WTC11 (cell line): ENCODE data around the gene ATP6AP1. TPM values are rescaled to one million over a fixed set of nuclear protein-coding genes. Genes with fewer than 3 reads are reported as not detected.

ENCODE experiments used
- ATAC-seq: fragments of 200-7000 bp; cut with Tn5 transposase; 2 replicates; pipeline ENCODE4 v1.10.0; 2021; ENCODE audit warnings: mild to moderate bottlenecking, moderate library complexity
- CTCF ChIA-PET: fragments of 300-600 bp; sonication (Branson Sonifier 250); formaldehyde crosslinking; loops from one replicate; lab custom pipeline; 2021; ENCODE audit warnings: antibody characterized with exemption; lab: Charles Lee
- POLR2A ChIA-PET: fragments of 350-600 bp; sonication (Branson Sonifier 250); formaldehyde crosslinking; loops from one replicate; lab custom pipeline; 2021; ENCODE audit warnings: antibody characterized with exemption; lab: Charles Lee
- DNase-seq: peaks from one replicate; pipeline ENCODE4 v3.0.0; 2021; ENCODE audit warnings: low spot score
- H3K27ac Mint-ChIP-seq: 2 replicates; pipeline ENCODE4 v1.8.0; 2021; ENCODE audit warnings: mixed read lengths
- H3K27me3 Mint-ChIP-seq: 2 replicates; pipeline ENCODE4 v1.8.0; 2021; ENCODE audit warnings: low read depth, mild to moderate bottlenecking, moderate library complexity, mixed read lengths
- H3K36me3 Mint-ChIP-seq: 2 replicates; pipeline ENCODE4 v1.8.0; 2021; ENCODE audit warnings: mixed read lengths
- H3K4me1 Mint-ChIP-seq: 2 replicates; pipeline ENCODE4 v1.8.0; 2022; ENCODE audit warnings: mixed read lengths
- H3K4me3 Mint-ChIP-seq: 2 replicates; pipeline ENCODE4 v1.8.0; 2021; ENCODE audit warnings: mild to moderate bottlenecking, moderate library complexity, mixed read lengths
- H3K9me3 Mint-ChIP-seq: 2 replicates; pipeline ENCODE4 v1.8.0; 2021; ENCODE audit warnings: mixed read lengths
- ATF2 ChIP-seq: sonication (generic); formaldehyde crosslinking; IDR thresholded peaks from 2 replicates; pipeline ENCODE4 v1.8.1; 2022; ENCODE audit warnings: low read depth, missing genetic modification reagents, borderline replicate concordance
- CBFB ChIP-seq: sonication (generic); formaldehyde crosslinking; IDR thresholded peaks from 2 replicates; pipeline ENCODE4 v1.8.1; 2022; ENCODE audit warnings: mild to moderate bottlenecking, low read depth, missing genetic modification reagents
- FOXP1 ChIP-seq: sonication (generic); formaldehyde crosslinking; IDR thresholded peaks from 2 replicates; pipeline ENCODE4 v1.8.0; 2022; ENCODE audit warnings: missing genetic modification reagents, mild to moderate bottlenecking, moderate library complexity, borderline replicate concordance
- HMGA2 ChIP-seq: fragments of 250-450 bp; sonication (Bioruptor Pico); IDR thresholded peaks from 2 replicates; pipeline ENCODE4 v1.4.0; 2021; ENCODE audit warnings: mild to moderate bottlenecking, moderate library complexity
- IRF2 ChIP-seq: sonication (generic); formaldehyde crosslinking; IDR thresholded peaks from 2 replicates; pipeline ENCODE4 v1.8.0; 2022; ENCODE audit warnings: low read depth, missing genetic modification reagents, borderline replicate concordance
- JAZF1 ChIP-seq: fragments of 250-450 bp; sonication (Bioruptor Pico); IDR thresholded peaks from 2 replicates; pipeline ENCODE4 v1.9.0; 2021; ENCODE audit warnings: moderate library complexity, mild to moderate bottlenecking, inconsistent platforms
- KAT7 ChIP-seq: sonication (generic); formaldehyde crosslinking; IDR thresholded peaks from 2 replicates; pipeline ENCODE4 v1.8.1; 2023; ENCODE audit warnings: missing genetic modification reagents, mild to moderate bottlenecking, borderline replicate concordance
- MLX ChIP-seq: sonication (generic); formaldehyde crosslinking; IDR thresholded peaks from 2 replicates; pipeline ENCODE4 v1.8.1; 2023; ENCODE audit warnings: mild to moderate bottlenecking, missing genetic modification reagents, moderate library complexity
- NR1H2 ChIP-seq: sonication (generic); formaldehyde crosslinking; IDR thresholded peaks from 2 replicates; pipeline ENCODE4 v1.9.0; 2021; ENCODE audit warnings: mild to moderate bottlenecking, moderate library complexity, missing genetic modification reagents
- OVOL2 ChIP-seq: fragments of 250-450 bp; sonication (Bioruptor Pico); IDR thresholded peaks from 2 replicates; pipeline ENCODE4 v1.9.0; 2021; ENCODE audit warnings: mild to moderate bottlenecking, borderline replicate concordance
- TEAD4 ChIP-seq: sonication (generic); formaldehyde crosslinking; IDR thresholded peaks from 2 replicates; pipeline ENCODE4 v1.8.0; 2022; ENCODE audit warnings: mild to moderate bottlenecking, missing genetic modification reagents
- ZBTB43 ChIP-seq: sonication (generic); formaldehyde crosslinking; IDR thresholded peaks from 2 replicates; pipeline ENCODE4 v1.8.1; 2023; ENCODE audit warnings: mild to moderate bottlenecking, missing genetic modification reagents
- ZNF423 ChIP-seq: fragments of 250-450 bp; sonication (Bioruptor Pico); IDR thresholded peaks from 2 replicates; pipeline ENCODE4 v2.1.2; 2022; ENCODE audit warnings: mild to moderate bottlenecking, moderate library complexity
- ZNF512 ChIP-seq: sonication (generic); formaldehyde crosslinking; IDR thresholded peaks from 2 replicates; pipeline ENCODE4 v1.8.1; 2022; ENCODE audit warnings: missing genetic modification reagents, borderline replicate concordance
- ZNF532 ChIP-seq: fragments of 250-450 bp; sonication (Bioruptor Pico); IDR thresholded peaks from 2 replicates; pipeline ENCODE4 v1.9.0; 2021; ENCODE audit warnings: mild to moderate bottlenecking, borderline replicate concordance
- total RNA-seq: library from RNA; stranded (reverse); gene quantifications from 3 replicates; pipeline ENCODE4 v1.2.3, GENCODE V29; 2021
- TF ChIP-seq, protein P1 (sequence below): sonication (generic); formaldehyde crosslinking; IDR thresholded peaks from 2 replicates; pipeline ENCODE4 v1.8.1; 2023; ENCODE audit warnings: mild to moderate bottlenecking, moderate library complexity, missing genetic modification reagents
- TF ChIP-seq, protein P2 (sequence below): sonication (generic); formaldehyde crosslinking; conservative IDR thresholded peaks from 2 replicates; pipeline ENCODE4 v1.8.1; 2023; ENCODE audit warnings: mild to moderate bottlenecking, low read depth, missing genetic modification reagents, moderate library complexity
- TF ChIP-seq, protein P3 (sequence below): sonication (generic); formaldehyde crosslinking; conservative IDR thresholded peaks from 2 replicates; pipeline ENCODE4 v1.8.1; 2022; ENCODE audit warnings: mild to moderate bottlenecking, missing genetic modification reagents

ATP6AP1 gene
- total RNA-seq, 1 experiment from 2014 or later, result 43.9 TPM

DNA sequence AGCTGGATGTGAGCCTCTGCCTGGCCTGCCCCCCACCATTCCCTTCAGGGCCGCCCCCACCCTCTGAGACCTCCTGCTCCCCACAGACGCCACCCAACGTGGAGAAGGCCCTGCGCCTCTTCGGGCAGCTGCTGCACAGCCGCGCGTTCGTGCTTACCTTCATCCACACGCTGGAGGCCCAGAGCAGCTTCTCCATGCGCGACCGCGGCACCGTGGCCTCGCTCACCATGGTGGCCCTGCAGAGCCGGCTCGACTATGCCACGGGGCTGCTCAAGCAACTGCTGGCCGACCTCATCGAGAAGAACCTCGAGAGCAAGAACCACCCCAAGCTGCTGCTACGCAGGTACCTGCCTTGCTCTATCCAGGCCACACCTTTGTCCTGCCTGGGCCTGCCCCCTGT, 39.7 kb downstream of the ATP6AP1 start:
- POLR2A ChIA-PET, result no interaction called here
- ATAC-seq, result no peak
- H3K36me3 Mint-ChIP-seq, result 0 out of 2 replicates have a peak, but pooled peaks cover 2% of the 10 kb centered on the region
- no peaks in the 10 kb centered on the region for H3K9me3 Mint-ChIP-seq
- no peak for TF ChIP-seq ZNF512 (CRISPR knock-in tag)
- no peak for TF ChIP-seq KAT7 (CRISPR knock-in tag)
- TF ChIP-seq, protein P1, sequence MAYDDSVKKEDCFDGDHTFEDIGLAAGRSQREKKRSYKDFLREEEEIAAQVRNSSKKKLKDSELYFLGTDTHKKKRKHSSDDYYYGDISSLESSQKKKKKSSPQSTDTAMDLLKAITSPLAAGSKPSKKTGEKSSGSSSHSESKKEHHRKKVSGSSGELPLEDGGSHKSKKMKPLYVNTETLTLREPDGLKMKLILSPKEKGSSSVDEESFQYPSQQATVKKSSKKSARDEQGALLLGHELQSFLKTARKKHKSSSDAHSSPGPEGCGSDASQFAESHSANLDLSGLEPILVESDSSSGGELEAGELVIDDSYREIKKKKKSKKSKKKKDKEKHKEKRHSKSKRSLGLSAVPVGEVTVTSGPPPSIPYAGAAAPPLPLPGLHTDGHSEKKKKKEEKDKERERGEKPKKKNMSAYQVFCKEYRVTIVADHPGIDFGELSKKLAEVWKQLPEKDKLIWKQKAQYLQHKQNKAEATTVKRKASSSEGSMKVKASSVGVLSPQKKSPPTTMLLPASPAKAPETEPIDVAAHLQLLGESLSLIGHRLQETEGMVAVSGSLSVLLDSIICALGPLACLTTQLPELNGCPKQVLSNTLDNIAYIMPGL (CRISPR knock-in tag), result no peak
- no peak for TF ChIP-seq NR1H2 (CRISPR knock-in tag)
- TF ChIP-seq ZNF532 (CRISPR knock-in tag), result no peak
- no peak for TF ChIP-seq ZNF423 (CRISPR knock-in tag)
- no peak for TF ChIP-seq OVOL2 (CRISPR knock-in tag)
- TF ChIP-seq JAZF1, result no peak
- TF ChIP-seq CBFB (CRISPR knock-in tag), result no peak
- no peak for TF ChIP-seq MLX (CRISPR knock-in tag)
- TF ChIP-seq, protein P2, sequence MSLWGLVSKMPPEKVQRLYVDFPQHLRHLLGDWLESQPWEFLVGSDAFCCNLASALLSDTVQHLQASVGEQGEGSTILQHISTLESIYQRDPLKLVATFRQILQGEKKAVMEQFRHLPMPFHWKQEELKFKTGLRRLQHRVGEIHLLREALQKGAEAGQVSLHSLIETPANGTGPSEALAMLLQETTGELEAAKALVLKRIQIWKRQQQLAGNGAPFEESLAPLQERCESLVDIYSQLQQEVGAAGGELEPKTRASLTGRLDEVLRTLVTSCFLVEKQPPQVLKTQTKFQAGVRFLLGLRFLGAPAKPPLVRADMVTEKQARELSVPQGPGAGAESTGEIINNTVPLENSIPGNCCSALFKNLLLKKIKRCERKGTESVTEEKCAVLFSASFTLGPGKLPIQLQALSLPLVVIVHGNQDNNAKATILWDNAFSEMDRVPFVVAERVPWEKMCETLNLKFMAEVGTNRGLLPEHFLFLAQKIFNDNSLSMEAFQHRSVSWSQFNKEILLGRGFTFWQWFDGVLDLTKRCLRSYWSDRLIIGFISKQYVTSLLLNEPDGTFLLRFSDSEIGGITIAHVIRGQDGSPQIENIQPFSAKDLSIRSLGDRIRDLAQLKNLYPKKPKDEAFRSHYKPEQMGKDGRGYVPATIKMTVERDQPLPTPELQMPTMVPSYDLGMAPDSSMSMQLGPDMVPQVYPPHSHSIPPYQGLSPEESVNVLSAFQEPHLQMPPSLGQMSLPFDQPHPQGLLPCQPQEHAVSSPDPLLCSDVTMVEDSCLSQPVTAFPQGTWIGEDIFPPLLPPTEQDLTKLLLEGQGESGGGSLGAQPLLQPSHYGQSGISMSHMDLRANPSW (CRISPR knock-in tag), result no peak
- no peak for TF ChIP-seq ATF2
- no peak for TF ChIP-seq ZBTB43
- no peak for TF ChIP-seq TEAD4 (CRISPR knock-in tag)
- TF ChIP-seq HMGA2 (CRISPR knock-in tag), result no peak
- no peak for TF ChIP-seq IRF2
- no peak for TF ChIP-seq FOXP1 (CRISPR knock-in tag)
- TF ChIP-seq, protein P3, sequence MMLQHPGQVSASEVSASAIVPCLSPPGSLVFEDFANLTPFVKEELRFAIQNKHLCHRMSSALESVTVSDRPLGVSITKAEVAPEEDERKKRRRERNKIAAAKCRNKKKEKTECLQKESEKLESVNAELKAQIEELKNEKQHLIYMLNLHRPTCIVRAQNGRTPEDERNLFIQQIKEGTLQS, result no peak
- TF ChIP-seq, all 79 proteins: peak for 0
- DNase-seq, result no peak
- H3K4me3 Mint-ChIP-seq, result no peak overlapping the region
- no peaks in the 10 kb centered on the region for H3K4me1 Mint-ChIP-seq
- CTCF ChIA-PET, result interaction anchor here (1.2 kb wide), 1 partner anchor 59 kb away, joined by 3 read pairs; no protein-coding TSS in a partner anchor
- no peak overlapping the region for H3K27ac Mint-ChIP-seq
- H3K27me3 Mint-ChIP-seq, result no peaks in the 10 kb centered on the region
